GM21423 (cell line): ENCODE results near the gene DCANP1.
"Not testable (repeated sequence)": the region's sequence is repeated elsewhere in the genome, so short reads cannot be mapped to it uniquely, and the experiment has no call there.

ENCODE experiments used
- ATAC-seq: cut with Tn5 transposase; IDR thresholded peaks from one replicate; pipeline ENCODE4 v1.9.1; 2021; ENCODE audit warnings: mild to moderate bottlenecking, moderate library complexity; ENCODE audit not compliant: unreplicated experiment

DCANP1 gene, protein sequence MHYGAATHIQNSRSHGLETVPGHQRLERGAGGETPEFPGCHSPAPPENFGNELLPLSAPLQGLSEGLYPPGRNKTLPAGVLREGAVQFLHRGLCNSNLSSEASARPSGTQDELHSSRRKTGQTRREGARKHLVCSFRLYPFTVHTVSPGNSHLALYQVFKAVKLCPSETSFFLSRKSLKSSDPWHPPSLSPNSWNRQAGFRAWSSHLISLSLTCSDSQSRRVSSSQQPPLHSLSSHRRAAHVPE

DNA sequence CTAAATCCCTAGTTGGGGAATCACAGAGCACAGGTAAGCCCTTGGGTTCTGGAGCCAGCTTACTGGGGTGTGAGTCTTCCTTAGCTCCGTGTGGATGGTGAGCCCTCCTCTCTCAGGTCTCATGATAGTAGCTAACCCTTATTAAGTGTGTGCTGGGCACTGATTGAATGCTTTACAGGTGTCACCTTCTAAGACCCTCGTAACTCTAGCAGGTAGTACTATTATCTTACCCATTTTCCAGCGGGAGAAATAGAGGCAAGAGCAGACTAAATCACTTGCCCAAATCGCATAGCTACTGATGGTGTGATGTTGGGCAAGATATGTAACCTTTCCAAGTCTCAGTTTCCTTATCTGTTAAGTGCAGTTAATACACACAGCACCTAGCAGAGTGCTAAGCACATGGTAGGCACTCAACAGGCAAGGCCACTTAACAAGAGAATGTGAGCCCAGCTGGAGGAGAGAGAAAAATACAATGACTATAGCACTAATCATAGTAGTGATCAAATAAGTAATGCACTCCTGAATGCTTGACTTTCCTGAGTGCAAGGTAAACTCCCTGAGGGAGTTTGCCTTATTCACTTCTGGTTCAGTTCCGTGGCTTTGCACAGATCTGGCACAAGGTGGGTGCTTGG lies at the start of gene DCANP1:
TSS of gene DCANP1 (minus strand) at position 51 of the 632 bp plus-strand sequence. CDS start 240 bp downstream, outside the sequence.
- no peak for ATAC-seq

- ATAC-seq = not testable (repeated sequence)
These were observed 48.4 kb upstream of the DCANP1 start for GRCh38 chr5:135495531-135495930.

GRCh38 chr5:135494196-135494595 lies 47.0 kb upstream of the DCANP1 start:
- ATAC-seq = no peak

DNA sequence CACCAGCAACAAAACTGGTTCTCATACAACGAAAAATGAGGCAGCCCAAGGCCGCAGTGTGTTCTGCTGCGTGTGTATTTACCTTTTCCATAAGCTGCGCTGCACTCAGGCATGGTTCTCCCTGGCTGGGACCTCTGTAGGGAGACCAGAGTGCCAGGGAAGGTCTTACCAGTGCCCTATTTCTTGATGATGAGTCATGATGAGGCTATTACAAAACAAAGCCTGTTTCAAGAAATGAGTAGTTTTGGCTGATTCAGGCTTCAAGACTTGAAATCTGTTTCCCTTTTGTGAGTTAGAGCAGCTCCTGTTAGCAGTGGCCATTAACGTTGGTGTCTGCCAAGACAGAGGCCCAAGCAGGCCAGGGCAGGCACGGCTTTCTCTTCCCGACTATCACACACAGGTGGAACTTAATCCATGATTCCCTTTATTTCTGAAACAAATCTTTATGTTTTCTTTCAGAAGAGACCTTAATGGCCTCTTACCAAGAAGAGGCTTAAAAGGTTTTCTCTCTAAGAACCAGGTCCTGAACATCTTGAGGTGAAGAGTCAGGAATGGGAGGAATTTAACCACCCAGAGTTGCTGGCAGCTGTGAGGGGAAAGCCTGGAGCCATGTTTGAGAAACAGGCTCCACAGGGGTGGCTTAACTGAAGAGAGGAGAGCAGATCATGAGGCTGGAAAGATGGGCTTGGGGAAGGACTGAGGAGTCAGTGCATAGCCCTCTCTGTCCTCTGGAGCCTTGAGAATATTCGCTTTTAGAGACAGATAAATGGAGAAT lies 46.4 kb upstream of the DCANP1 start:
- no peak for ATAC-seq

DNA sequence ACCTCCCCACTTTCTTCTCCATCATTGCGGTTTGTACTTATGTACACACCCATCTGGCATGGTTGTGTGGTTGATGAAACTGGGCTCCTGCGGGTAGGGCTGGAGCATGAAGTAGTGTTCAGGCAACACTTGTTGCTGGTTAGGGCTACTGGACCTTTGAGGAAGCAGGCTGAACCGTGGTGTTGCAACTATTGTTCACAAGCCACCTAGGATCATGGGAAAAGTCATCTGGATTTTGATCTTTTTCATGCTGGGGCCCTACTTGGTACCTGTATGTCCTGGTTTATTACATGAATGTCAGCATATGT lies 45.1 kb upstream of the DCANP1 start:
- no peak for ATAC-seq

- no peak for ATAC-seq
These were observed 44.6 kb upstream of the DCANP1 start for GRCh38 chr5:135491552-135492318.

DNA sequence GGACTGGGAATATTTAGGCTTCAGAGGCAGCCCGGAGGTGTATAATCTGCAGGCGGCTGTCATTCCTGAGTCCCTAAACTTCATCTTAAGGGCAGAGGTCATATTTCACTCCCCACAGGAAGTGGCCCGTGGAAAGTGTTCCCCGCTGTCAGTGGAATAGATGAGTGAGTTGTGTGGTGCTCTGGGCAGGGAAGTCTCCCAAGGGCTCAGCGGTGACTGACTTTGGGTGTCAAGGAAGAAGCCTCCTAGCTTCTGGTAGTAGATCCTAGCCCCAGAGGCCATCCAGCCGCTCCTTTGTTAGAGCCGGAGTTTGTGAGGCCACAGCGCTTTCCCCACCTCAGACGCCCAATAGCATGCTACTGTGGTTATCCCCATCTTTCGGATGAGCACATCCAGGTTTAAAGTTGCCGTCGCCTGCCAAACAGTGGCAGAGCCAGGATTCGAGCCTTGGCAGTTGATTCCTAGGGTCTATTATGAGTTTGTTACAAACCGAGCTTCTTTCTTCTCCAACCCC lies 43.9 kb upstream of the DCANP1 start:
- ATAC-seq = no peak

GRCh38 chr5:135490245-135491037 lies 43.3 kb upstream of the DCANP1 start:
- ATAC-seq = no peak

GRCh38 chr5:135489466-135490244 lies 42.5 kb upstream of the DCANP1 start:
- no peak for ATAC-seq

DNA sequence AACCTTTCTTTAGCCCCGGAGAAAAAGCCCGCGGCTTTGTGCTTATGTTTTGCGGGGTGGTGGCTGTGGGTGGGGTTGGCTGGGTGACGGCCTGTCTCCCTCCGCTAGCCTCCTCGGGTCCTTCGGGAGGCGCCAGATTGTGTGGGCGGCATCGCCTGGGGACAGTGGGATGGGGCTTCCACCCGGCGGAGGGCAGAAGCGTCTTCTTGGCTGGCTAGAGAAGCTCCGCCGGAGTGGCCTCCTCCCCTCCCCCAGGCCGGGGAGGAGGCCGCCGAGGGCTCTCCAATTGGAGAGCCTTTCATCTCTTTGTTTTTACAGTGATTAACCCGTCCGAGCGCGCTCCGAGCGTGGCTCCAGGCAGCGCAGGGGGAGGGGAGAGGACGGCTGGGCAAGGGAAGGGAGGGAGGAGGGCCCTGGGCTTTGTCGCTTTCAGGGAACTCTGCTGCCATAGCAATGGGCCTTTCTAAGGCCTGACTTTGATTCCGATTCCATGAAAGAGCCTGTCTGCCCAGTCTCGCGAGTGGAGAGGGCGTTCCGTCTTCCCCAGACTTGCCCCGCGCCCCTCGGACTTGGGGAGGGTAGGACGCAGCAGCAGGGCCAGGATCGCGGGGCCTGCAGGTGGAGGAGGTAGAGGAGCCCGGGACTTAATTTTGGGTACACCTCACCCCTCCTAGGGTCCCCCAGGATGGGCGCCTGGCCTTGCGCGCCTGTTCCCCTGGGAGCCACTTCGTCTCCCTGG lies 41.7 kb upstream of the DCANP1 start:
- no peak for ATAC-seq

DNA sequence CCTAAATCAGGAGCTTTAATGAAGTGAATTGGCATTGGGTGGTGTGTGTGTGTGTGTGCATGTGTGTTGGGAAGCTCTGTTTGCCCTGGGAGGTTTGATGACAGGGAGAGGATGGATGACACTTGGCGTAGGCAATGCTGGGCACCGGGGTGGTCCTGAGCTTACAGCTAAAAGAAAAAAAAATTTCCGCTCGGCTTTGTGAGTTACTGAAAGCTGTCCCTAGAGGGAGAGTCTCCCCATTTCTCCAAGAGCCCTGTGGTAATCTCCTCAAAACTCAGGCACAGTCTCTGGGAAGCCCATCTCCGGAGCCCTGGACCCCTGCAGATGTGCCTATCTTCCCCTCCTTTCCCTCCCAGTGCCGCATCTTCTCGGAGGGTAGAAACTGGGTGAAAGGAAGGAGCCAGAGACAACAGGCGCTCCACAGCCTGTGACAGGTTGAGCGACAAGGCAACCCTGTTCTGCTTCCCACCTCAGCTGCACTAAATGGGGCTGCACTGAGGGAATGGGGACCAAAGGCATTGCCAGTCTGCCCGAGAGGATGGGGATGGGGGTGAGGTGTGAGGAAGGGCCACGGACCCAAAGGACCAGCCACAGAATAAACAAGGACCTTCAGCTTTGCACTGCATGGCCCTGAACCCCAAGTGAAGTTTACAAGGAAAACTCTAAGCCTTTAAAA lies 40.8 kb upstream of the DCANP1 start:
- no peak for ATAC-seq

- ATAC-seq = no peak
These were observed 39.9 kb upstream of the DCANP1 start for GRCh38 chr5:135487037-135487395.

- ATAC-seq = no peak
These were observed 39.2 kb upstream of the DCANP1 start for GRCh38 chr5:135486131-135487036.

DNA sequence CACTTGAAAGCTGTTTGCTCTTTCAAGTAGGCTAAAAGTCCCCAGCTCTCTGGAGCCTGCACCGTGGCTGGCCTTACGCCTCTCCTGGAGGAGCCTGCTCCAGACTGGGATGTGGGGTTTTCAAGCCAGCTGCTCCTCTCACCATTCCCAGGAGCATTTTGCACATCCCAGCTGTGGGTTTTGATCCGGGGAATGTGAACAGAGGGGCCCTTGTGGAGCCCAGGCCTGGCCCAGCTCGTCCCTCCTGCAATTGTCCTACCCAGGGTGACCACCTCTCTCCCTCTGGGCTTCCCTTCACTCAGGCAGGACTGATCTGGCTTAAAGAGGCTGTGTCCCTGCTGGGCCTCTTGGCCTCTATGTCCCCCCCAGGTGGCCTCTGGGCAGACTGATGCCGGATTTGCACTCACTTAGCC lies 37.5 kb upstream of the DCANP1 start:
- ATAC-seq = no peak

DNA sequence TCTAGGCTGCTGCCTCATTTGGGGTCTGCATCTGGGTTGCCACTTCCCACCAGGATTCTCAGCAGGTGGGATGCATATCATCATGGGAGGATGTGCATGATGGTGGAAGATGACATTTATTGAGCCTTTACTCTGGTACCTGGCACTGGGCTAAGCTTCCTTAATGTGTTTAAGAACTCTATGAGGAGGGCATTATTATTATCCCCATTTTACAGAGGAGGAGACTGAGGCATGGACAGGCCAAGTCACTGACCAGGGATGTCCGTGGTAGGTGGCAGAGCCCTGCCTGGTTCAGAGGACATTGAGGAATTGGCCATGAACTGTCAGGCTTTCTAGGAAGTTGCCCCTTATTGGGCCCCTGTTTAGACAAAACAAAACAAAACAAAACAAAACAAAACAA lies 36.1 kb upstream of the DCANP1 start:
- no peak for ATAC-seq

DNA sequence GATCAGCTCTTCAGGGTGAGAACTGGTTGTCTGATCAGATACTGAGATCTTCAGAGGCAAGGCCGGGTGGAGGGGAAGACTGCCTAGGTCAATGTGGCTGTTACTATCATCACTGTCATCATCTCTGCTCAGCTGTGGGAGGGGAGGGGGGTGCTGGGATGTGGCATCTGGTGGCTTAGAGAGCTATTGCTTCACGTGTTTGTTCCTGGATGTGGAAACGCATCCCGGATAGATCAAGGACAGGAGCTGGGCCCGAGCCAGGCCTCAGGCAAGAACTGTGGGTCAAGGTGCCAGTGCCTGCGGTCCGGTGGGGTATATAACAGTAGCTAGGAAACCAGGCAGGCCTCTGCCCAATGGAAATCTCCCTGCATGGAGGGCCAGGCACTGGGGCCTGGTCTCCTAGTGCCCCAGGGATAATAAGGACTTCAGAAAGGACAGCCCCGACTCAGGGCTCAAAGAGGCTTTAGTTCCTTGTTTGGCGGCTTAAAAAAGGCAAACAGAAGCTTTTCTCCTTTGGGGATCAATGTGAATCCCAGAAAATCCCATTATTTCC lies 35.3 kb upstream of the DCANP1 start:
- no peak for ATAC-seq

- ATAC-seq = no peak
These were observed 34.8 kb upstream of the DCANP1 start for GRCh38 chr5:135481909-135482311.
